A673 (cell line): ENCODE results near the gene RNF34. TPM values are rescaled to one million over a fixed set of nuclear protein-coding genes. Genes with fewer than 3 reads are reported as not detected.
A peak's percentile ranks its signal among the peaks of the same experiment; 100 is the strongest.

ENCODE experiments used
- BruUV-seq: library from RNA; stranded (reverse); fragments of 400-500 nt; replicated peaks from 2 replicates; lab custom pipeline; 2021; lab: Mats Ljungman, UMichigan
- CTCF ChIA-PET: fragments of 300-600 bp; sonication (Branson Sonifier 250); formaldehyde crosslinking; loops from one replicate; lab custom pipeline; 2022; ENCODE audit warnings: antibody characterized with exemption; lab: Charles Lee
- POLR2A ChIA-PET: fragments of 300-600 bp; sonication (Branson Sonifier 250); formaldehyde crosslinking; loops from one replicate; lab custom pipeline; 2022; ENCODE audit warnings: antibody characterized with exemption; ENCODE audit not compliant: low non-redundant PET; lab: Charles Lee
- DNase-seq: peaks from one replicate; pipeline ENCODE4 v3.0.0-alpha.2; 2015; ENCODE audit warnings: low spot score
- H3K27ac ChIP-seq: fragments of 200-600 bp; sonication (generic); 2 replicates; pipeline ENCODE4 v1.5.1; 2016; ENCODE audit warnings: mixed run types, low read depth, mild to moderate bottlenecking, mixed read lengths, antibody characterized with exemption, low read length; ENCODE audit not compliant: poor library complexity, severe bottlenecking
- H3K27me3 ChIP-seq: fragments of 200-600 bp; sonication (generic); replicated peaks from 2 replicates; pipeline ENCODE4 v1.6.1; 2017; ENCODE audit warnings: mixed run types, low read depth, mild to moderate bottlenecking, mixed read lengths, antibody characterized with exemption, low read length; ENCODE audit not compliant: insufficient read depth, poor library complexity
- H3K36me3 ChIP-seq: fragments of 200-600 bp; sonication (generic); 2 replicates; pipeline ENCODE4 v1.6.1; 2016; ENCODE audit warnings: mixed run types, mild to moderate bottlenecking, mixed read lengths, antibody characterized with exemption, low read length; ENCODE audit not compliant: insufficient read depth, poor library complexity, severe bottlenecking
- H3K4me1 ChIP-seq: fragments of 200-600 bp; sonication (generic); 2 replicates; pipeline ENCODE4 v1.6.1; 2017; ENCODE audit warnings: mixed run types, mild to moderate bottlenecking, mixed read lengths, antibody characterized with exemption, low read length; ENCODE audit not compliant: insufficient read depth, poor library complexity, severe bottlenecking
- H3K4me3 ChIP-seq: fragments of 200-600 bp; sonication (generic); 2 replicates; pipeline ENCODE4 v1.5.1; 2016; ENCODE audit warnings: low read depth, mixed run types, mild to moderate bottlenecking, mixed read lengths, low read length; ENCODE audit not compliant: poor library complexity, severe bottlenecking
- H3K9me3 ChIP-seq: fragments of 200-600 bp; sonication (generic); 2 replicates; pipeline ENCODE4 v1.6.1; 2016; ENCODE audit warnings: mixed run types, low read depth, mild to moderate bottlenecking, mixed read lengths, antibody characterized with exemption, low read length; ENCODE audit not compliant: poor library complexity, severe bottlenecking
- EZH2 ChIP-seq: fragments of 200-600 bp; sonication (generic); IDR thresholded peaks from 2 replicates; pipeline ENCODE4 v1.6.1; 2017; ENCODE audit warnings: borderline replicate concordance, low read depth, mild to moderate bottlenecking, mixed read lengths, antibody characterized with exemption, low read length; ENCODE audit not compliant: poor library complexity, severe bottlenecking
- intact Hi-C: fragments of 100-400 bp; cut with micrococcal nuclease; formaldehyde crosslinking; loops from one replicate; pipeline ENCODE4 v1.10.0; 2022; ENCODE audit not compliant: unreplicated experiment
- total RNA-seq: library from RNA; stranded (reverse); gene quantifications from 2 replicates; pipeline ENCODE4 v1.2.3, GENCODE V29; 2021
- TF ChIP-seq, protein P1 (sequence below): fragments of 300-800, 200-600 bp; sonication (generic); conservative IDR thresholded peaks from 2 replicates; pipeline ENCODE4 v1.5.1; 2017; ENCODE audit warnings: low read depth, mild to moderate bottlenecking, antibody characterized with exemption, low read length, moderate library complexity, mixed read lengths

Gene RNF34
- total RNA-seq, 1 experiment from 2014 or later: 54.6 TPM

DNA sequence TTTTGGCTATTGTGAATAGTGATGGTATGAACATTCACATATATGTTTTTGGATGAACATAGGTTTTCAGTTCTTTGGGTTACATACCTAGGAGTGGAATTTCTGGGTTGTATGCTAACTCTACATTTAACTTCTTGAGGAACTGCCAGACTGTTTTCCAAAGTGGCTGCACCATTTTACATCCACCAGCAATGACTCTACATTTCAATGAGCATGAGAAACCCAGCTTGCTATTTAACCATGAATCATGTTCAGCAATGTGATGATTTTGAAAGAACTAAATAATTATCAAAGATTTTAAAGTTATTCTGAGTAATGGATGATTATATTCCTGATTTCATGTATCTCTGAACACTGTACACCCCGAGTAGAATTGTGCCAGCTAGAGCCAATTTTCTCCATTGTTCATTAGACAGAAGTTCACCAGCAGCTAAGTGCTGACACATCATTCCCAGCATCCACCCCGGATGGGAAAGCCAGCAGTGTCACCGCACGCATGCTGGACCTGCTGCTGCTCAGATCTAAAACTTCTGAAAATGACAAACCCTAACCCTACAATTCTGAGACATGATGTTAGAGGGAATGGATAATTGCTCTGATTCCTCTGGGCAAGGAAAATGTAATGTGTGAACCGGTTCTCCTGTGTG lies 34.4 kb upstream of the RNF34 start:
- no peak for DNase-seq
- no peaks in the 10 kb centered on the region for H3K27me3 ChIP-seq
- CTCF ChIA-PET: no interaction called here
- no TSS peak for BruUV-seq
- H3K4me1 ChIP-seq: no peaks in the 10 kb centered on the region
- no peaks in the 10 kb centered on the region for H3K36me3 ChIP-seq
- H3K27ac ChIP-seq: no peak overlapping the region
- H3K4me3 ChIP-seq: no peak overlapping the region
- POLR2A ChIA-PET: interaction anchor here (0.6 kb wide), 1 partner anchor 48 kb away, joined by 3 read pairs; no protein-coding TSS in a partner anchor
- H3K9me3 ChIP-seq: no peaks in the 10 kb centered on the region
- TF ChIP-seq, protein P1, sequence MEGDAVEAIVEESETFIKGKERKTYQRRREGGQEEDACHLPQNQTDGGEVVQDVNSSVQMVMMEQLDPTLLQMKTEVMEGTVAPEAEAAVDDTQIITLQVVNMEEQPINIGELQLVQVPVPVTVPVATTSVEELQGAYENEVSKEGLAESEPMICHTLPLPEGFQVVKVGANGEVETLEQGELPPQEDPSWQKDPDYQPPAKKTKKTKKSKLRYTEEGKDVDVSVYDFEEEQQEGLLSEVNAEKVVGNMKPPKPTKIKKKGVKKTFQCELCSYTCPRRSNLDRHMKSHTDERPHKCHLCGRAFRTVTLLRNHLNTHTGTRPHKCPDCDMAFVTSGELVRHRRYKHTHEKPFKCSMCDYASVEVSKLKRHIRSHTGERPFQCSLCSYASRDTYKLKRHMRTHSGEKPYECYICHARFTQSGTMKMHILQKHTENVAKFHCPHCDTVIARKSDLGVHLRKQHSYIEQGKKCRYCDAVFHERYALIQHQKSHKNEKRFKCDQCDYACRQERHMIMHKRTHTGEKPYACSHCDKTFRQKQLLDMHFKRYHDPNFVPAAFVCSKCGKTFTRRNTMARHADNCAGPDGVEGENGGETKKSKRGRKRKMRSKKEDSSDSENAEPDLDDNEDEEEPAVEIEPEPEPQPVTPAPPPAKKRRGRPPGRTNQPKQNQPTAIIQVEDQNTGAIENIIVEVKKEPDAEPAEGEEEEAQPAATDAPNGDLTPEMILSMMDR: no peak
- intact Hi-C loops: no loop called here

DNA sequence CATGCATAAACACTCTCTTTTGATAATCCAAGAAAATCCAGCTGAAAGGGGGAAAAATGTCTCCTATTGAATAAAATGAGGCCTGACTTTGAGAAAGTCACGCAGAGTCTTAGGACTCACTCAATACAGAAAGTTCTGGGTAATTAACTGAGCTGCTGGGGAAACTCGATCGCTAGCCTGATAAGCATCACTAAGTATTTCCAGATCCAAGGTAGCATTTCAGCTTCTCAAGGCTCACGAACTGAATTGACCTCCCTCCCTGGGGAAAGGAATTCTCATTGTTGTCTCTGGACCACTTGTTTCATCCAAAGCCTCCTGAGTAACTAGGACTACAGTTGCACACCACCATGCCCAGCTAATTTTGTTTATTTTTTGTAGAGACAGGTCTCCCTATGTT lies 33.9 kb upstream of the RNF34 start:
- H3K9me3 ChIP-seq: no peaks in the 10 kb centered on the region
- intact Hi-C loops: no loop called here
- no peak overlapping the region for H3K27ac ChIP-seq
- ChIA-PET POLR2A (no interaction called here), CTCF (no interaction called here)
- no peaks in the 10 kb centered on the region for H3K36me3 ChIP-seq
- TF ChIP-seq, protein P1: no peak
- no peak for TF ChIP-seq EZH2
- H3K27me3 ChIP-seq: no peaks in the 10 kb centered on the region
- peak; percentile 5 for DNase-seq
- no peaks in the 10 kb centered on the region for H3K4me1 ChIP-seq
- BruUV-seq: no TSS peak
- no peak overlapping the region for H3K4me3 ChIP-seq

DNA sequence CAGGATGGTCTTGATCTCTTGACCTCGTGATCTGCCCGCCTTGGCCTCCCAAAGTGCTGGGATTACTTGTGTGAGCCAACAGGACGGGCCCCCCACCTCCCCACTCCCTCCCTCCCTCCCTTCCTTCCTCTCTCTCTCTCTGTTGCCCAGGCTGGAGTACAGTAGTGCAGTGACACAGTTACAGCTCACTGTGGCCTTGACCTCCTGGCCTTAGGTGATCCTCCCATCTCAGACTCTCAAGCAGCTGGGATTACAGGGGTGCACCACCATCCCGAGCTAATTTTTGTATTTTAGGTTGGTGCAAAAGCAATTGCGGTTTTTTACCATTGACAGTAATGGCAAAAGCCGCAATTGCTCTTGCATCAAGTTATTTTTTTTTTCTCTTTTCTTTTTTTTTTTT lies 28.5 kb upstream of the RNF34 start:
- BruUV-seq: no TSS peak
- CTCF ChIA-PET: no interaction called here
- Histone ChIP-seq H3K27ac (no peak overlapping the region), H3K9me3 (no peaks in the 10 kb centered on the region), H3K36me3 (no peaks in the 10 kb centered on the region), H3K4me1 (no peaks in the 10 kb centered on the region), H3K4me3 (no peak overlapping the region), H3K27me3 (no peaks in the 10 kb centered on the region)
- TF ChIP-seq EZH2: no peak
- TF ChIP-seq, protein P1: no peak
- DNase-seq: no peak
- POLR2A ChIA-PET: no interaction called here
- intact Hi-C loops: no loop called here
